Psoas muscle (tissue), 8 donors: Measurements from ENCODE around the gene KIRREL3. TPM values are rescaled to one million over a fixed set of nuclear protein-coding genes. Genes with fewer than 3 reads are reported as not detected.

Experiments
- ATAC-seq, 4 donors: fragments of 200-7000 bp; cut with Tn5 transposase; one replicate each; pipeline ENCODE4 v1.9.1; 2020; ENCODE audit warnings: moderate library complexity in 3 of 4, mild to moderate bottlenecking in 2 of 4
- DNase-seq, 2 donors: peaks; one replicate each; pipeline ENCODE4 v3.0.0-alpha.2; 2020
- H3K27ac ChIP-seq: fragments of 200-600 bp; one replicate; pipeline ENCODE4 v1.8.0; 2022
- H3K27me3 ChIP-seq, 3 donors: fragments of 200-600 bp in 1 of 3; one replicate each; pipeline versions ENCODE4 v1.6.1 to v1.8.0; 2013 to 2022; ENCODE audit warnings: low read length in 2 of 3, mild to moderate bottlenecking in 2 of 3, moderate library complexity in 1 of 3; ENCODE audit not compliant: insufficient read depth in 3 of 3
- H3K36me3 ChIP-seq, 2 donors: fragments of 200-600 bp in 1 of 2; one replicate each; pipeline versions ENCODE4 v1.6.1 to v1.8.0; 2013 to 2022; ENCODE audit warnings: low read depth in 1 of 2, mild to moderate bottlenecking in 1 of 2, moderate library complexity in 1 of 2; ENCODE audit not compliant: insufficient read depth in 1 of 2
- H3K4me1 ChIP-seq: fragments of 200-600 bp; one replicate; pipeline ENCODE4 v1.8.0; 2022
- H3K4me3 ChIP-seq: fragments of 200-600 bp; one replicate; pipeline ENCODE4 v1.8.0; 2022; ENCODE audit warnings: mild to moderate bottlenecking
- H3K9me3 ChIP-seq: fragments of 200-600 bp; one replicate; pipeline ENCODE4 v1.8.0; 2022
- WGBS, 3 donors: extraction: QIAGEN DNeasy Blood & Tissue Kit; methylation state at CpG; one replicate each; pipeline versions ENCODE4 v1.1.6 to v1.1.7; 2013; 5-methylcytosine and 5-hydroxymethylcytosine counted together
- intact Hi-C, 2 donors: fragments of 100-400 bp; cut with DNase I; formaldehyde crosslinking; loops; one replicate each; pipeline versions ENCODE4 v1.11.0 to v1.14.2; 2022
- polyA plus RNA-seq, 3 donors: library from polyadenylated mRNA; stranded (reverse); fragments of 200-250 nt; gene quantifications; one replicate each; pipeline ENCODE4 v1.2.3, GENCODE V29; 2013
- total RNA-seq, 4 donors: library from RNA; stranded (reverse); fragmentation: NEBNext Ultra II Directional in 2 of 4; extraction: Animal tissue kit (Norgen Biotek cat#: 25700) in 2 of 4; gene quantifications; one replicate each; pipeline versions ENCODE4 v1.2.1 to v1.2.4, GENCODE V29; 2021 to 2023
- TF ChIP-seq, protein P1 (sequence below): fragments of 200-600 bp; IDR thresholded peaks from one replicate; pipeline ENCODE4 v1.8.0; 2022; ENCODE audit warnings: antibody characterized with exemption
- donor health status: healthy with polysubstance abuse.
- donor health status: DM: no; HTN: no; CAD: no; lungs with moderate emphysema.
- donor health status: Bipolar disorder and iron deficiency.
- donor health status: healthy.
- donor health status: DM: yes; HTN: yes; CAD: no.
- donor health status: DM: no; HTN: no; CAD: no.
- donor health status: DM: no; HTN: no; CAD: no.
- donor health status: DM: yes; HTN: yes; CAD: no.

Gene KIRREL3
- total and polyA plus RNA-seq, 7 donors: 0.04 TPM; not detected in 6

DNA sequence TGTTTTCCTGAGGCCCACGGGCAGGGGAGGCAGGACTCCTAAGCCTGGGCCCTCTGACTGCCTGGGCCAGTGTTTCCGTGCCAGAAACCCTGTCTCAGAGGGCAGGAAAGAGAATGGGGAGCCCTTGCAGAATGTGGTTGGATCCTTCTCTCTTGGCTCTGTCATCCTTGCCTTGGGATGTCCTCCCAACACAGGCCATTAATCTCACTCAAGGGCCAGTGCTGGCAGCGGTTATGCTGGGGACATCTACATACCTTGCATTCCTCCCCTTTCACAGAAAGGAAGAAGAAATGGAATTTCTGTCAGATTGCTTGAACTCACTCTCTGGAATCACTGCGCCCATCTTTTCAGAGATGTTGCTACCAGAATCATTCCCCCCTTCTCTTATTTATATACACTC, 296.9 kb downstream of the KIRREL3 start:
- no peaks in the 10 kb centered on the region for H3K9me3 ChIP-seq
- H3K4me1 ChIP-seq: no peaks in the 10 kb centered on the region
- H3K4me3 ChIP-seq: no peak overlapping the region
- TF ChIP-seq, protein P1, sequence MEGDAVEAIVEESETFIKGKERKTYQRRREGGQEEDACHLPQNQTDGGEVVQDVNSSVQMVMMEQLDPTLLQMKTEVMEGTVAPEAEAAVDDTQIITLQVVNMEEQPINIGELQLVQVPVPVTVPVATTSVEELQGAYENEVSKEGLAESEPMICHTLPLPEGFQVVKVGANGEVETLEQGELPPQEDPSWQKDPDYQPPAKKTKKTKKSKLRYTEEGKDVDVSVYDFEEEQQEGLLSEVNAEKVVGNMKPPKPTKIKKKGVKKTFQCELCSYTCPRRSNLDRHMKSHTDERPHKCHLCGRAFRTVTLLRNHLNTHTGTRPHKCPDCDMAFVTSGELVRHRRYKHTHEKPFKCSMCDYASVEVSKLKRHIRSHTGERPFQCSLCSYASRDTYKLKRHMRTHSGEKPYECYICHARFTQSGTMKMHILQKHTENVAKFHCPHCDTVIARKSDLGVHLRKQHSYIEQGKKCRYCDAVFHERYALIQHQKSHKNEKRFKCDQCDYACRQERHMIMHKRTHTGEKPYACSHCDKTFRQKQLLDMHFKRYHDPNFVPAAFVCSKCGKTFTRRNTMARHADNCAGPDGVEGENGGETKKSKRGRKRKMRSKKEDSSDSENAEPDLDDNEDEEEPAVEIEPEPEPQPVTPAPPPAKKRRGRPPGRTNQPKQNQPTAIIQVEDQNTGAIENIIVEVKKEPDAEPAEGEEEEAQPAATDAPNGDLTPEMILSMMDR: no peak
- H3K36me3 ChIP-seq: no peaks in the 10 kb centered on the region
- H3K27me3 ChIP-seq: no peaks in the 10 kb centered on the region
- no peak for DNase-seq
- intact Hi-C loops: loop anchor here in 1 of 2 donors (10.0 kb wide), 1 partner anchor 61 kb away; no protein-coding TSS in a partner anchor
- WGBS, 3 donors: 48 to 59% (median 56%) methylated on average over 4 of the region's 4 CpGs
- no peak overlapping the region for H3K27ac ChIP-seq
- no peak for ATAC-seq

DNA sequence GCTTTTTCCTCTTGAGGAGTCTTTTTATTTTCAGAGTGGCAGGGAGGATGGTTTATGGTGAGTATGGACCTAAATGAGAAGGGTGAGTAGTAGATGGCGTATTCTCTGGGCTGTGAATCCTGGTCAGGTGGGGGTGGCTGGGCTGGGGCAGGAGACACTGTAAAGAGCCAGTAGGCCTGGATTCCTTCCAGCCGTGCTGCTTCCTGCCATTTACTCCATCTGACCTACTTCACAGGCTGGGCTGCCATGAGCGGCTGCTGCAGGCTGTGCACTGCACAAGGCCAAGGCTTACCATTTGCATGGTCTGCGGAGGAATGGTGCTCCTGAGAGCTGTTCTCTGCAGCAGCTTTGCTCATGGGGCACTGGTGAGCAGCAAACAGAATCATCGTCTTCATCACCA, 297.6 kb downstream of the KIRREL3 start:
- Histone ChIP-seq H3K4me1 (no peaks in the 10 kb centered on the region), H3K27ac (no peak overlapping the region), H3K27me3 (no peaks in the 10 kb centered on the region), H3K9me3 (no peaks in the 10 kb centered on the region), H3K4me3 (no peak overlapping the region), H3K36me3 (no peaks in the 10 kb centered on the region)
- DNase-seq (no peak), ATAC-seq (peak in 3 of 4 donors; percentile 63 to 84 (median 79))
- intact Hi-C loops: loop anchor here in 1 of 2 donors (10.0 kb wide), 1 partner anchor 62 kb away; no protein-coding TSS in a partner anchor
- WGBS, 3 donors: 41 to 67% (median 57%) methylated on average over 5 of the region's 5 CpGs
- TF ChIP-seq, protein P1: no peak

DNA sequence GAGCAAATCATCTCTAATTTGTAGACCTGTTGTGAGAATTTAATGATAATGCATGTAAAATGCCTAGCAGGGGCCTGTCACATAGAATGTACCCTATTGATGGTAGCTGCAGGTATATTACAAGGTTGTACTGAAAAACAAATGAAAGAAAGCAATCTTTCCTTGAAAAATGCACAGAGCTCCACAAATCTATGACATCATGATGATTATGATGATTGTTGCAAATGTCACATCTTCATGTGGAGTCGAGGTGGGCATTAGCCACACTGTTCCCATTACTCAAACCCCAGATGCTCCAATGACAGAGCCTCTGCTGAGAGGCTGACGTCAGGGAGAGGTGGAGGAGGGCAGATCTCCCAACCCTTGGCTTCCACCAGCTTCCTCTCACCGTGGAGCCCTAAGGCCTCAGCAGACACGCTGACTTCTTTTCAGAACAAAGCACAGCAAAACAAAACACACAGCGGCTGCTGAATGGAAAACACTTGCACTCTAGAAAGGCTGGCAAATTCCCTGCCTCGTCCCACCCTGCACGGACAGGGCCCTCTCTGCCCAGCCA, 298.3 kb downstream of the KIRREL3 start:
- ATAC-seq: no peak

DNA sequence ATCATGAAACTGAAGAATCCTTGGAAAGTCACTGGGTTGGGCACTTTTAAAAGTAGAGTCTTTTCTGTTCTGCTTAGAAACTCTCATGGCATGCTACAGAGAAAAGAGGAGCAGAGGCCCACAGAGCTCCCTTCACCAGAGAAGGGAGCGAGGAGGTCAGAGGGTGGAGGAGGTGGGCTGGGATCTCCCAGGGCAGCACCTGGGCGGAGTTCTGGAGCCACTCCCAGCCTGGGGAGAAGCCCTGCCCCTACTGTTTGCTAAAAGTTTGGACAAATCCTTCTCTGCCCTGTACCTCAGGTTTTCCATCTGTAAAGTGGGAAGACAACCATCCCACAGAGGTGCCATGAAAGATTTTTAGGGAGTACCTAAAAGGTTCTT, 299.1 kb downstream of the KIRREL3 start:
- Histone ChIP-seq H3K36me3 (no peaks in the 10 kb centered on the region), H3K27ac (no peak overlapping the region), H3K9me3 (no peaks in the 10 kb centered on the region), H3K27me3 (no peaks in the 10 kb centered on the region), H3K4me1 (no peaks in the 10 kb centered on the region), H3K4me3 (no peak overlapping the region)
- no peak for DNase-seq
- intact Hi-C loops: loop anchor here in 1 of 2 donors (10.0 kb wide), 1 partner anchor 63 kb away; no protein-coding TSS in a partner anchor
- ATAC-seq: no peak
- TF ChIP-seq, protein P1: no peak
- WGBS, 3 donors: 93 to 100% (median 94%) methylated on average over 2 of the region's 2 CpGs

More for the DNA sequence above, 298.3 kb downstream of the KIRREL3 start:
- intact Hi-C loops: loop anchor here in 1 of 2 donors (10.0 kb wide), 1 partner anchor 63 kb away; no protein-coding TSS in a partner anchor
- Histone ChIP-seq H3K27ac (no peak overlapping the region), H3K9me3 (no peaks in the 10 kb centered on the region), H3K4me3 (no peak overlapping the region), H3K36me3 (no peaks in the 10 kb centered on the region), H3K27me3 (no peaks in the 10 kb centered on the region), H3K4me1 (no peaks in the 10 kb centered on the region)
- DNase-seq: no peak
- 86 to 91% (median 87%) methylated on average over 7 of the region's 7 CpGs for WGBS, 3 donors
- TF ChIP-seq, protein P1: no peak
